ENCODE results near the gene PTPN3.

GRCh38 chr9:109371374-109371773 lies 126.7 kb downstream of the PTPN3 start:
- TF ChIP-seq, protein P1, sequence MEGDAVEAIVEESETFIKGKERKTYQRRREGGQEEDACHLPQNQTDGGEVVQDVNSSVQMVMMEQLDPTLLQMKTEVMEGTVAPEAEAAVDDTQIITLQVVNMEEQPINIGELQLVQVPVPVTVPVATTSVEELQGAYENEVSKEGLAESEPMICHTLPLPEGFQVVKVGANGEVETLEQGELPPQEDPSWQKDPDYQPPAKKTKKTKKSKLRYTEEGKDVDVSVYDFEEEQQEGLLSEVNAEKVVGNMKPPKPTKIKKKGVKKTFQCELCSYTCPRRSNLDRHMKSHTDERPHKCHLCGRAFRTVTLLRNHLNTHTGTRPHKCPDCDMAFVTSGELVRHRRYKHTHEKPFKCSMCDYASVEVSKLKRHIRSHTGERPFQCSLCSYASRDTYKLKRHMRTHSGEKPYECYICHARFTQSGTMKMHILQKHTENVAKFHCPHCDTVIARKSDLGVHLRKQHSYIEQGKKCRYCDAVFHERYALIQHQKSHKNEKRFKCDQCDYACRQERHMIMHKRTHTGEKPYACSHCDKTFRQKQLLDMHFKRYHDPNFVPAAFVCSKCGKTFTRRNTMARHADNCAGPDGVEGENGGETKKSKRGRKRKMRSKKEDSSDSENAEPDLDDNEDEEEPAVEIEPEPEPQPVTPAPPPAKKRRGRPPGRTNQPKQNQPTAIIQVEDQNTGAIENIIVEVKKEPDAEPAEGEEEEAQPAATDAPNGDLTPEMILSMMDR (conservative IDR thresholded peaks at IDR 0.05; ENCODE audit: low read length) = no peak
- TF ChIP-seq EZH2phosphoT487 (IDR thresholded peaks at IDR 0.05; ENCODE audit: borderline replicate concordance, low read depth, low read length) = no peak
